DND-41 (cell line): ENCODE measurements around the gene DQX1.
A peak's percentile ranks its signal among the peaks of the same experiment; 100 is the strongest.

Experiments used
- ATAC-seq: fragments of 200-7000 bp; cut with Tn5 transposase; 3 replicates; pipeline ENCODE4 v1.9.1; 2021; ENCODE audit warnings: low read depth; ENCODE audit not compliant: insufficient read depth
- DNase-seq: peaks from one replicate; pipeline ENCODE4 v3.0.0-alpha.2; 2020
- H2AFZ ChIP-seq: 2 replicates; pipeline ENCODE4 v1.6.0; 2012; ENCODE audit warnings: low read depth, low read length
- H3K27ac ChIP-seq: 2 replicates; pipeline ENCODE4 v1.5.1; 2012; ENCODE audit warnings: low read length, inconsistent platforms
- H3K27me3 ChIP-seq: fragments of 200-600 bp; sonication (generic); 2 replicates; pipeline ENCODE4 v1.6.0; 2012; ENCODE audit warnings: low read length, mild to moderate bottlenecking, inconsistent platforms; ENCODE audit not compliant: insufficient read depth, poor library complexity
- H3K36me3 ChIP-seq: 2 replicates; pipeline ENCODE4 v1.5.1; 2012; ENCODE audit warnings: low read length, inconsistent platforms; ENCODE audit not compliant: insufficient read depth
- H3K4me1 ChIP-seq: 2 replicates; pipeline ENCODE4 v1.5.1; 2012; ENCODE audit warnings: mild to moderate bottlenecking, low read length; ENCODE audit not compliant: insufficient read depth
- H3K4me2 ChIP-seq: 2 replicates; pipeline ENCODE4 v1.6.0; 2012; ENCODE audit warnings: mild to moderate bottlenecking, moderate library complexity, low read length, inconsistent platforms; ENCODE audit not compliant: insufficient read depth
- H3K4me3 ChIP-seq, 2 experiments: fragments of 200-600 bp in 1 of 2; shearing (Covaris generic) in 1 of 2; 2 replicates each; pipeline ENCODE4 v1.5.1; 2012 to 2016; ENCODE audit warnings: inconsistent platforms in 2 of 2, low read length in 2 of 2, mild to moderate bottlenecking in 2 of 2, low read depth in 1 of 2, moderate library complexity in 1 of 2
- H3K79me2 ChIP-seq: 2 replicates; pipeline ENCODE4 v1.6.0; 2012; ENCODE audit warnings: low read length, inconsistent platforms; ENCODE audit not compliant: insufficient read depth
- H3K9ac ChIP-seq: 2 replicates; pipeline ENCODE4 v1.6.0; 2012; ENCODE audit warnings: low read depth, mild to moderate bottlenecking, inconsistent platforms, low read length, moderate library complexity
- H3K9me3 ChIP-seq: 2 replicates; pipeline ENCODE4 v1.5.1; 2012; ENCODE audit warnings: low read length, moderate library complexity, mild to moderate bottlenecking, inconsistent platforms; ENCODE audit not compliant: insufficient read depth, severe bottlenecking
- H4K20me1 ChIP-seq: 2 replicates; pipeline ENCODE4 v1.6.0; 2012; ENCODE audit warnings: low read length; ENCODE audit not compliant: insufficient read depth
- CTCF ChIP-seq: IDR thresholded peaks from 2 replicates; pipeline ENCODE4 v1.5.1; 2012; ENCODE audit warnings: borderline replicate concordance, low read length, moderate library complexity, mild to moderate bottlenecking; ENCODE audit not compliant: poor library complexity, severe bottlenecking; ENCODE audit errors: extremely low read depth
- EZH2 ChIP-seq: IDR thresholded peaks from 3 replicates; pipeline ENCODE4 v1.6.1; 2012; ENCODE audit warnings: borderline replicate concordance, low read depth, mild to moderate bottlenecking, moderate library complexity, low read length, inconsistent platforms; ENCODE audit not compliant: severe bottlenecking

DQX1 gene

GRCh38 chr2:74474899-74475298 lies 51.1 kb downstream of the DQX1 start:
- H3K36me3 ChIP-seq = peaks cover 50% of the 10 kb centered on the region
- H3K9ac ChIP-seq = no peak overlapping the region
- TF ChIP-seq CTCF (peak; percentile 51), EZH2 (no peak)
- H2AFZ ChIP-seq = no peak overlapping the region
- peaks cover 39% of the 10 kb centered on the region for H3K4me1 ChIP-seq
- no peaks in the 10 kb centered on the region for H3K9me3 ChIP-seq
- H3K79me2 ChIP-seq = peaks cover 27% of the 10 kb centered on the region
- no peak overlapping the region for H3K27ac ChIP-seq
- no peak overlapping the region for H3K4me3 ChIP-seq
- no peak overlapping the region for H3K4me2 ChIP-seq
- H3K27me3 ChIP-seq = no peaks in the 10 kb centered on the region
- ATAC-seq (no peak), DNase-seq (no peak)
- H4K20me1 ChIP-seq = no peaks in the 10 kb centered on the region

- Histone ChIP-seq H3K4me1 (peaks cover 39% of the 10 kb centered on the region), H3K27ac (no peak overlapping the region), H3K27me3 (no peaks in the 10 kb centered on the region), H4K20me1 (no peaks in the 10 kb centered on the region), H3K9ac (no peak overlapping the region), H3K4me2 (peak overlapping the region; percentile 29; the same call in 1 of the 2 replicates), H3K36me3 (peaks cover 47% of the 10 kb centered on the region), H3K79me2 (peaks cover 25% of the 10 kb centered on the region), H2AFZ (no peak overlapping the region), H3K9me3 (no peaks in the 10 kb centered on the region), H3K4me3 (no peak overlapping the region)
- TF ChIP-seq CTCF = no peak
- no peak for TF ChIP-seq EZH2
- DNase-seq (no peak), ATAC-seq (no peak)
Observed at GRCh38 chr2:74474481-74474880, 51.5 kb downstream of the DQX1 start.

- peaks cover 46% of the 10 kb centered on the region for H3K36me3 ChIP-seq
Observed at GRCh38 chr2:74472945-74473258, 53.1 kb downstream of the DQX1 start.

More at GRCh38 chr2:74472945-74473258, 53.1 kb downstream of the DQX1 start:
- H3K4me1 ChIP-seq = peaks cover 39% of the 10 kb centered on the region
- no peak for TF ChIP-seq EZH2
- no peak for TF ChIP-seq CTCF
- H2AFZ ChIP-seq = peak overlapping the region; percentile 97
- H3K9ac ChIP-seq = peak overlapping the region; percentile 94
- ATAC-seq = no peak
- no peaks in the 10 kb centered on the region for H3K27me3 ChIP-seq
- no peaks in the 10 kb centered on the region for H3K9me3 ChIP-seq
- DNase-seq = no peak
- H3K79me2 ChIP-seq = peaks cover 24% of the 10 kb centered on the region
- H3K4me3 ChIP-seq = peak overlapping the region; percentile 86 to 92
- H3K27ac ChIP-seq = peak overlapping the region; percentile 95
- peak overlapping the region; percentile 83 for H3K4me2 ChIP-seq
- no peaks in the 10 kb centered on the region for H4K20me1 ChIP-seq
